Heart left ventricle (tissue), 16 donors: ENCODE measurements around the gene GTPBP8. TPM values are rescaled to one million over a fixed set of nuclear protein-coding genes. Genes with fewer than 3 reads are reported as not detected.
A peak's percentile ranks its signal among the peaks of the same experiment; 100 is the strongest.

Experiments used
- ATAC-seq, 4 donors: fragments of 200-7000 bp; cut with Tn5 transposase; one replicate each; pipeline ENCODE4 v1.9.1; 2020 to 2022; ENCODE audit warnings: moderate library complexity in 4 of 4, mild to moderate bottlenecking in 3 of 4, moderate number of reproducible peaks in 1 of 4
- DNase-seq, 5 donors: peaks; one replicate each; pipeline ENCODE4 v3.0.0-alpha.2; 2020
- H3K27ac ChIP-seq, 12 donors: fragments of 200-600 bp; sonication (generic) in 4 of 12; one replicate each; pipeline versions ENCODE4 v1.5.0 to v1.8.0; 2016 to 2022; ENCODE audit warnings: mild to moderate bottlenecking in 2 of 12
- H3K27me3 ChIP-seq, 9 donors: fragments of 200-600 bp; sonication (generic) in 2 of 9; one replicate each; pipeline versions ENCODE4 v1.5.1 to v1.8.0; 2016 to 2022; ENCODE audit warnings: mild to moderate bottlenecking in 3 of 9
- H3K36me3 ChIP-seq, 9 donors: fragments of 200-600 bp; sonication (generic) in 2 of 9; one replicate each; pipeline versions ENCODE4 v1.5.0 to v1.8.0; 2018 to 2022; ENCODE audit warnings: mild to moderate bottlenecking in 2 of 9
- H3K4me1 ChIP-seq, 12 donors: fragments of 200-600 bp; sonication (generic) in 4 of 12; one replicate each; pipeline versions ENCODE4 v1.5.0 to v1.8.0; 2016 to 2022; ENCODE audit warnings: mild to moderate bottlenecking in 3 of 12
- H3K4me3 ChIP-seq, 12 donors: fragments of 200-600 bp; sonication (generic) in 4 of 12; one replicate each; pipeline versions ENCODE4 v1.5.0 to v1.8.0; 2017 to 2022; ENCODE audit warnings: mild to moderate bottlenecking in 9 of 12, moderate library complexity in 4 of 12
- H3K9me3 ChIP-seq, 12 donors: fragments of 200-600 bp; sonication (generic) in 4 of 12; one replicate each; pipeline versions ENCODE4 v1.5.0 to v1.8.0; 2016 to 2022; ENCODE audit warnings: mild to moderate bottlenecking in 1 of 12
- POLR2A ChIP-seq, 2 donors: fragments of 450-650 bp; IDR thresholded peaks; one replicate each; pipeline ENCODE4 v1.6.1; 2017; ENCODE audit warnings: antibody characterized with exemption in 2 of 2, mild to moderate bottlenecking in 2 of 2, moderate library complexity in 2 of 2
- WGBS, 4 donors: extraction: QIAGEN DNeasy Blood & Tissue Kit in 2 of 4; methylation state at CpG; one replicate each; pipeline versions ENCODE4 v1.1.5 to v1.1.7; 2013 to 2018; 5-methylcytosine and 5-hydroxymethylcytosine counted together
- intact Hi-C, 10 donors: fragments of 100-400 bp; cut with DNase I; formaldehyde crosslinking; loops; one replicate each; pipeline versions ENCODE4 v1.11.1 to v1.14.2; 2022
- polyA plus RNA-seq, 2 donors: library from polyadenylated mRNA; stranded (reverse); fragments of 200-250 nt; gene quantifications; one replicate each; pipeline ENCODE4 v1.2.3, GENCODE V29; 2013
- total RNA-seq, 9 donors: library from RNA; depleted of rRNA in 2 of 9; stranded (reverse); fragments of >200 nt in 2 of 9; fragmentation: NEBNext Ultra II Directional in 3 of 9; extraction: Animal tissue kit (Norgen Biotek cat#: 25700) in 3 of 9; gene quantifications; one replicate each; pipeline versions ENCODE4 v1.1.0 to v1.2.4, GENCODE V29; 2016 to 2023
- TF ChIP-seq, protein P1 (sequence below), 12 donors: fragments of 200-600 bp; sonication (generic) in 4 of 12; IDR thresholded peaks; one replicate each; pipeline versions ENCODE4 v1.5.0 to v1.8.0; 2018 to 2022; ENCODE audit warnings: antibody characterized with exemption in 12 of 12, mild to moderate bottlenecking in 5 of 12
- donor health status: ischemic (EF 13 %, LVEDD 7.1; RV severe dilation, severe dysfunction).
- donor health status: healthy with polysubstance abuse.
- donor health status: DM: no; HTN: yes; CAD: no.
- donor health status: DM: no; HTN: no; CAD: no.
- donor health status: ischemic (EF 25% LVEDD 6.9; RV normal size, moderate dysfunction).
- donor health status: ischemic (EF 25% LVEDD 5.7; RV mildly dilated, moderate dysfunction).
- donor health status: healthy.
- donor health status: DM: yes; HTN: yes; CAD: no.
- donor health status: ischemic (EF 35%, LVEDD 5.7; RV mildly dilated, moderate dysfunction).
- donor health status: nonischemic (EF 11% LVEDD 7.7; RV severe dilation, severe dysfunction).
- donor health status: DM: yes; HTN: yes; CAD: no.
- donor health status: PGD.
- donor health status: ischemic (EF 29% LVEDD 5.4; RV normal size, mild dysfunction).
- donor health status: nonischemic (EF 23%, LVEDD 6.1; RV moderate dilation, normal function).

GTPBP8 gene
- total and polyA plus RNA-seq, 11 donors: 9.8 to 52.2 (median 24.3) TPM

DNA sequence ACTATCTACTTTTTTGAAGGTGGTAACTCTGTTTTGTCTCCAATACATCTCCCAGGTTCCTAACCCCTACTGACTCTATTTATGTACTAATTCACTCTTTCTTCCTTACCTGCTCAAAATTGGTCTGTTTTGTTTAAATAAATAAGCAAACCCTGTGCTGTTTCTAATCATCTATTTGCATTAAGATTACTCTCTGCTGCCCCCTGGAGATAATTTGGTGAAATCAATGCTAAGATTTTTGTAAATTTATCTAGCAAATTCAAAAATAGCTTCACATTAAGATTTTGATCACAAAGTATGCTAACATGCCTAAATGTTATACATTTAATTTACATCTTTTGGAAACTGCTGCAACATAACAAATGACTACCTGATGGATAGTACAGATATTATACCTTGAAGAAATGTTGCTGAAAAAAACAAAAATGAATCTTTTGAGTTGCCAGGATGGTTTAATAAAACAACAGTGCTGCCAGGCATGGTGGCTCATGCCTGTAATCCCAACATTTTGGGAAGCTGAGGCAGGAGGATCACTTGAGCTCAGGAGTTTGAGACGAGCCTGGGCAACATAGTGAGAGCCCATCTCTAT, 11.4 kb upstream of the GTPBP8 start:
- 70 to 84% (median 82%) methylated on average over 1 of the region's 1 CpG for WGBS, 4 donors
- Histone ChIP-seq H3K9me3 (no peaks in the 10 kb centered on the region), H3K27me3 (no peaks in the 10 kb centered on the region), H3K36me3 (no peaks in the 10 kb centered on the region), H3K4me3 (no peak overlapping the region), H3K27ac (no peak overlapping the region), H3K4me1 (peaks cover 0 to 28% (median 0%) of the 10 kb centered on the region in 12 donors)
- ATAC-seq: no peak
- TF ChIP-seq POLR2A (IDR thresholded peaks at IDR 0.05): no peak
- TF ChIP-seq, protein P1, sequence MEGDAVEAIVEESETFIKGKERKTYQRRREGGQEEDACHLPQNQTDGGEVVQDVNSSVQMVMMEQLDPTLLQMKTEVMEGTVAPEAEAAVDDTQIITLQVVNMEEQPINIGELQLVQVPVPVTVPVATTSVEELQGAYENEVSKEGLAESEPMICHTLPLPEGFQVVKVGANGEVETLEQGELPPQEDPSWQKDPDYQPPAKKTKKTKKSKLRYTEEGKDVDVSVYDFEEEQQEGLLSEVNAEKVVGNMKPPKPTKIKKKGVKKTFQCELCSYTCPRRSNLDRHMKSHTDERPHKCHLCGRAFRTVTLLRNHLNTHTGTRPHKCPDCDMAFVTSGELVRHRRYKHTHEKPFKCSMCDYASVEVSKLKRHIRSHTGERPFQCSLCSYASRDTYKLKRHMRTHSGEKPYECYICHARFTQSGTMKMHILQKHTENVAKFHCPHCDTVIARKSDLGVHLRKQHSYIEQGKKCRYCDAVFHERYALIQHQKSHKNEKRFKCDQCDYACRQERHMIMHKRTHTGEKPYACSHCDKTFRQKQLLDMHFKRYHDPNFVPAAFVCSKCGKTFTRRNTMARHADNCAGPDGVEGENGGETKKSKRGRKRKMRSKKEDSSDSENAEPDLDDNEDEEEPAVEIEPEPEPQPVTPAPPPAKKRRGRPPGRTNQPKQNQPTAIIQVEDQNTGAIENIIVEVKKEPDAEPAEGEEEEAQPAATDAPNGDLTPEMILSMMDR (IDR thresholded peaks at IDR 0.05): peak; percentile 66 to 82 (median 73)
- no peak for DNase-seq
- intact Hi-C loops: loop anchor here (1.0 to 10.0 kb wide), 10 partner anchors 165 to 397 kb away; partner anchors contain the start of gene CCDC80 (in 3 of the 10)

DNA sequence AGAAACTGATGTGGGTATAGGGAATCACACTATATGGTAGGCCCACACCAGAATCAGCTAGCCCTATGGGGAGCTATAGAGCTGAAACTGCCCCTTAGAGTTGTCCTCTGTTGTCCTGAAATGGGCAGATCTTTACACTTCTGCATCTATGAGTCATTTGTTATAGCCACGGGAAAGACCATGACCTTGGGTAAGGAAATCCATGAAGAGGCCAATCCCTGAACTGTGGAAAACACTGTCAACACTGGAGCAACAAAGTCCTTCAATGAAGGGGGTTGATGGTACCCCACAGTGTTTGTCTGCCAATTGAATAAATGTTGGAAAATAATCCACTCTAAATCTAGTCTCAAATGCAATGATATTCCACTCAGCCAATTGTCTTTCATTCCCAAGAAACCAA, 10.7 kb upstream of the GTPBP8 start:
- no peak overlapping the region for H3K27ac ChIP-seq
- H3K4me3 ChIP-seq: no peak overlapping the region
- no peaks in the 10 kb centered on the region for H3K9me3 ChIP-seq
- TF ChIP-seq, protein P1 (IDR thresholded peaks at IDR 0.05): no peak
- no peak for TF ChIP-seq POLR2A (IDR thresholded peaks at IDR 0.05)
- ATAC-seq (no peak), DNase-seq (no peak)
- H3K27me3 ChIP-seq: no peaks in the 10 kb centered on the region
- WGBS, 4 donors: 13 to 27% (median 24%) methylated on average over 1 of the region's 1 CpG
- intact Hi-C loops: loop anchor here in 6 of 10 donors (2.0 to 10.0 kb wide), 7 partner anchors 245 to 399 kb away; partner anchors contain the start of gene CCDC80 (in 1 of the 6)
- no peaks in the 10 kb centered on the region for H3K36me3 ChIP-seq
- peaks cover 0 to 35% (median 2%) of the 10 kb centered on the region in 12 donors for H3K4me1 ChIP-seq

DNA sequence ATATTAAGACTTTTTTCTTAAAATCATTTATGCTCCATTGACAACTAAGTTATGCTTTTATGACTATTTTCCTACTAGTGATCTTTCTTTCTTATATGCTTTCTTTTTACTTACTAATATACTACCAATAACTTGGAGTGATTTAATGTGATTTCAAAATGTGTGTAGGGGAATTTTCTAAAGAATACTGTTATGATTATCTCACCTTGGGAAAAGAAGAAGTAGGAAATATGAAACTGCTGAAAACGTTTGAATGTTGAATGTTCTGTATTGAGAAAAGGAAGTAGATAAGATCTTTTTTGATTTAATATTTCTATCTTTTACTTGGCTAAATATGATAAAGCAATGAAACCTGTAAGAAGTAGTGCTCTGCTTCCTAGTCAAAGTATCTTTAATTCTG, 8.1 kb upstream of the GTPBP8 start:
- WGBS, 4 donors: 27 to 38% (median 36%) methylated on average over 1 of the region's 1 CpG
- intact Hi-C loops: loop anchor here in 5 of 10 donors (5.0 to 10.0 kb wide), 4 partner anchors 248 to 400 kb away; partner anchors contain the start of gene CCDC80 (in 1 of the 5)
- Histone ChIP-seq H3K27ac (no peak overlapping the region), H3K9me3 (no peaks in the 10 kb centered on the region), H3K4me3 (no peak overlapping the region), H3K27me3 (no peaks in the 10 kb centered on the region), H3K4me1 (peaks cover 0 to 17% (median 2%) of the 10 kb centered on the region in 12 donors), H3K36me3 (no peaks in the 10 kb centered on the region)
- ATAC-seq: no peak
- no peak for DNase-seq
- TF ChIP-seq, protein P1 (IDR thresholded peaks at IDR 0.05): no peak
- no peak for TF ChIP-seq POLR2A (IDR thresholded peaks at IDR 0.05)

DNA sequence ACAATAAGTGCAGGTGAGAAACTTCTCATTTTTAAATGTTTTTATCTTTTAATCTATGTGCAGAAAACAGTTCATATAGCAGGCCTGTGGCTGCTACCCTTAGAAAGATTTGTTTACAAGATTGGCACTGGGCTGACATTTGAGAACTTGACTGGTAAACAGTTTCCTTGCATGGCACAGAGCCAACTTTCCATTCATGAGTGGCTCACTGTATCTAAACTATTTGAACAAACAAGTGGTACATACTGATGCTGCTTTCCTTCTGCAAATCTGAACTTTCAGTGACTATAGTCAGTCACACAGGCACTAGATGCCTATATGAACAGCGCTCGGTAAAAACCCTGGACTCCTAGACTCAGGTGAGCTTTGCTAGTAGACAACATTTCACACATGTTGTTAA, 6.3 kb upstream of the GTPBP8 start:
- no peaks in the 10 kb centered on the region for H3K9me3 ChIP-seq
- H3K27ac ChIP-seq: no peak overlapping the region
- DNase-seq (no peak), ATAC-seq (peak in 2 of 4 donors; percentile 28 to 47)
- no peaks in the 10 kb centered on the region for H3K36me3 ChIP-seq
- intact Hi-C loops: loop anchor here in 5 of 10 donors (5.0 to 10.0 kb wide), 4 partner anchors 250 to 402 kb away; partner anchors contain the start of gene CCDC80 (in 1 of the 5)
- 55 to 82% (median 67%) methylated on average over 2 of the region's 2 CpGs for WGBS, 4 donors
- TF ChIP-seq, protein P1 (IDR thresholded peaks at IDR 0.05): no peak
- no peak for TF ChIP-seq POLR2A (IDR thresholded peaks at IDR 0.05)
- H3K4me3 ChIP-seq: no peak overlapping the region
- H3K27me3 ChIP-seq: no peaks in the 10 kb centered on the region
- peaks cover 0 to 13% (median 2%) of the 10 kb centered on the region in 12 donors for H3K4me1 ChIP-seq
